IMR-90 (cell line): ENCODE measurements around the gene GALNT17. TPM values are rescaled to one million over a fixed set of nuclear protein-coding genes. Genes with fewer than 3 reads are reported as not detected.

Source experiments
- ATAC-seq: fragments of 200-7000 bp; cut with Tn5 transposase; 2 replicates; pipeline ENCODE4 v1.9.1; 2020; ENCODE audit warnings: low read depth, mild to moderate bottlenecking, moderate library complexity
- BruUV-seq: library from RNA; stranded (reverse); fragments of 400-500 nt; replicated peaks from 2 replicates; lab custom pipeline; 2021; lab: Mats Ljungman, UMichigan
- CTCF ChIA-PET: fragments of 300-600 bp; formaldehyde crosslinking; extraction: SDS; loops from one replicate; lab custom pipeline; 2021; ENCODE audit warnings: antibody characterized with exemption; lab: Yijun Ruan, JAX
- POLR2A ChIA-PET: fragments of 300-600 bp; sonication (Branson Sonifier 250); formaldehyde crosslinking; loops from one replicate; lab custom pipeline; 2022; ENCODE audit warnings: antibody characterized with exemption; ENCODE audit not compliant: unreplicated experiment; lab: Charles Lee
- DNase-seq: peaks from one replicate; pipeline ENCODE4 v3.0.0; 2013
- H2AFZ ChIP-seq: replicated peaks from 2 replicates; pipeline ENCODE3; 2013; ENCODE audit warnings: low read length, mild to moderate bottlenecking; ENCODE audit not compliant: poor library complexity
- H2AK5ac ChIP-seq: 2 replicates; pipeline ENCODE4 v1.6.1; 2013; ENCODE audit warnings: low read depth, low read length, inconsistent platforms
- H2AK9ac ChIP-seq: replicated peaks from 2 replicates; pipeline ENCODE3; 2013; ENCODE audit warnings: mild to moderate bottlenecking, low read depth, low read length, moderate library complexity; ENCODE audit not compliant: poor library complexity
- H2BK120ac ChIP-seq: 2 replicates; pipeline ENCODE4 v1.6.1; 2013; ENCODE audit warnings: low read depth, low read length, inconsistent platforms
- H2BK15ac ChIP-seq: 3 replicates; pipeline ENCODE4 v1.6.1; 2013; ENCODE audit warnings: low read depth, low read length, inconsistent platforms
- H2BK20ac ChIP-seq: 2 replicates; pipeline ENCODE4 v1.6.1; 2013; ENCODE audit warnings: low read depth, mild to moderate bottlenecking, inconsistent platforms, low read length, moderate library complexity
- H2BK5ac ChIP-seq: 2 replicates; pipeline ENCODE4 v1.6.1; 2013; ENCODE audit warnings: mild to moderate bottlenecking, low read depth, low read length, inconsistent platforms; ENCODE audit not compliant: poor library complexity, severe bottlenecking
- H3K14ac ChIP-seq: replicated peaks from 2 replicates; pipeline ENCODE4 v1.6.1; 2013; ENCODE audit warnings: low read depth, low read length, inconsistent platforms
- H3K18ac ChIP-seq: 2 replicates; pipeline ENCODE4 v1.6.1; 2013; ENCODE audit warnings: low read depth, low read length, control low read depth
- H3K23ac ChIP-seq: 2 replicates; pipeline ENCODE4 v1.6.1; 2013; ENCODE audit warnings: low read depth, low read length, inconsistent platforms
- H3K27ac ChIP-seq: 2 replicates; pipeline ENCODE4 v1.5.1; 2013; ENCODE audit warnings: mild to moderate bottlenecking, control low read depth, low read length; ENCODE audit not compliant: insufficient read depth
- H3K27me3 ChIP-seq: 2 replicates; pipeline ENCODE4 v1.6.1; 2013; ENCODE audit warnings: low read length; ENCODE audit not compliant: control insufficient read depth, insufficient read depth
- H3K36me3 ChIP-seq: 2 replicates; pipeline ENCODE4 v1.6.1; 2013; ENCODE audit warnings: low read length, mixed read lengths; ENCODE audit not compliant: control insufficient read depth, insufficient read depth
- H3K4ac ChIP-seq: 2 replicates; pipeline ENCODE4 v1.6.1; 2013; ENCODE audit warnings: low read depth, low read length, inconsistent platforms
- H3K4me1 ChIP-seq: 2 replicates; pipeline ENCODE4 v1.6.1; 2013; ENCODE audit warnings: low read length, mixed read lengths; ENCODE audit not compliant: control insufficient read depth, insufficient read depth
- H3K4me2 ChIP-seq: 2 replicates; pipeline ENCODE4 v1.6.1; 2013; ENCODE audit warnings: low read depth, mild to moderate bottlenecking, control low read depth, low read length, moderate library complexity
- H3K4me3 ChIP-seq: 2 replicates; pipeline ENCODE4 v1.5.1; 2013; ENCODE audit warnings: low read depth, mild to moderate bottlenecking, control low read depth, low read length, moderate library complexity; ENCODE audit not compliant: insufficient read depth
- H3K56ac ChIP-seq: 2 replicates; pipeline ENCODE4 v1.6.1; 2013; ENCODE audit warnings: low read length, inconsistent platforms; ENCODE audit not compliant: insufficient read depth; ENCODE audit errors: extremely low read depth
- H3K79me1 ChIP-seq, 2 experiments: 2 replicates each; pipeline ENCODE4 v1.6.1; 2013; ENCODE audit warnings: low read length in 2 of 2, inconsistent platforms in 1 of 2, low read depth in 1 of 2
- H3K9ac ChIP-seq: 2 replicates; pipeline ENCODE4 v1.6.1; 2013; ENCODE audit warnings: low read depth, low read length, control low read depth
- H3K9me1 ChIP-seq: 2 replicates; pipeline ENCODE4 v1.6.1; 2013; ENCODE audit warnings: low read length, inconsistent platforms; ENCODE audit not compliant: insufficient read depth
- H3K9me3 ChIP-seq: 2 replicates; pipeline ENCODE4 v1.6.1; 2013; ENCODE audit warnings: low read length; ENCODE audit not compliant: control insufficient read depth, insufficient read depth
- H4K20me1 ChIP-seq: 2 replicates; pipeline ENCODE4 v1.6.1; 2013; ENCODE audit warnings: low read length, inconsistent platforms; ENCODE audit not compliant: insufficient read depth
- H4K5ac ChIP-seq: 2 replicates; pipeline ENCODE4 v1.6.1; 2013; ENCODE audit warnings: mild to moderate bottlenecking, low read depth, low read length, control low read depth
- H4K8ac ChIP-seq, 2 experiments: 2 replicates each; pipeline ENCODE4 v1.6.1; 2013; ENCODE audit warnings: low read depth in 2 of 2, low read length in 2 of 2, control low read depth in 1 of 2, inconsistent platforms in 1 of 2
- H4K91ac ChIP-seq: 2 replicates; pipeline ENCODE4 v1.6.1; 2013; ENCODE audit warnings: low read depth, low read length, inconsistent platforms; ENCODE audit not compliant: insufficient read depth
- CEBPB ChIP-seq: IDR thresholded peaks from 2 replicates; pipeline ENCODE4 v1.6.1; 2012; ENCODE audit warnings: low read depth, low read length, improper control_type of control experiment
- NFE2L2 ChIP-seq: fragments of 150-350 bp; IDR thresholded peaks from 2 replicates; pipeline ENCODE4 v1.6.1; 2016; ENCODE audit warnings: low read depth, mild to moderate bottlenecking, low read length
- USF2 ChIP-seq: fragments of 150-350 bp; IDR thresholded peaks from 2 replicates; pipeline ENCODE4 v1.6.1; 2017; ENCODE audit warnings: mild to moderate bottlenecking, antibody characterized with exemption, low read length, low read depth
- WGBS, 2 experiments: methylation state at CpG; one replicate each; pipeline versions ENCODE4 v1.1.5 to v1.1.7; 2013; ENCODE audit warnings: missing lambda C conversion rate in 2 of 2; ENCODE audit not compliant: insufficient read length in 1 of 2; ENCODE audit errors: extremely low coverage in 2 of 2; 5-methylcytosine and 5-hydroxymethylcytosine counted together
- dilution Hi-C: fragments of 300-500 bp; cut with HindIII; formaldehyde crosslinking; loops from one replicate; pipeline ENCODE4 v1.14.3; 2018; ENCODE audit warnings: low sequenced_read_pairs; ENCODE audit not compliant: unreplicated experiment
- in situ Hi-C: fragments of 300-500 bp; cut with MboI; formaldehyde crosslinking; loops from 3 replicates; pipeline ENCODE4 v1.14.3; 2019; ENCODE audit warnings: low sequenced_read_pairs, inconsistent platforms, mixed read lengths
- intact Hi-C: fragments of 100-400 bp; cut with micrococcal nuclease; formaldehyde crosslinking; loops from 2 replicates; pipeline ENCODE4 v1.10.0; 2022
- polyA plus RNA-seq, 3 experiments: library from polyadenylated mRNA; depleted of rRNA; stranded (reverse); fragments of >200 nt; gene quantifications; 2 replicates each; pipeline ENCODE4 v1.2.3, GENCODE V29; 2012; ENCODE audit warnings: low replicate concordance in 1 of 3
- total RNA-seq: library from RNA; depleted of rRNA; stranded (reverse); fragments of >200 nt; gene quantifications from 2 replicates; pipeline ENCODE4 v1.2.3, GENCODE V29; 2012

Gene GALNT17
- total and polyA plus RNA-seq, 2 of the 4 experiments (the other 2 are of a cell fraction): not detected

GRCh38 chr7:71193099-71193810 lies 61.3 kb downstream of the GALNT17 start:
- CTCF ChIA-PET: interaction anchor here (0.5 kb wide), 1 partner anchor 29 kb away, joined by 3 read pairs; no protein-coding TSS in a partner anchor
- H3K36me3 ChIP-seq: no peaks in the 10 kb centered on the region

More at GRCh38 chr7:71193099-71193810, 61.3 kb downstream of the GALNT17 start:
- H3K14ac ChIP-seq: no peak overlapping the region
- dilution Hi-C loops (no loop called here), in situ Hi-C loops (no loop called here), intact Hi-C loops (no loop called here)
- no peaks in the 10 kb centered on the region for H3K9me1 ChIP-seq
- no peaks in the 10 kb centered on the region for H4K20me1 ChIP-seq
- no peaks in the 10 kb centered on the region for H3K27me3 ChIP-seq
- TF ChIP-seq CEBPB (no peak), USF2 (no peak), NFE2L2 (no peak)
- H3K27ac ChIP-seq: no peak overlapping the region
- H3K4ac ChIP-seq: no peak overlapping the region
- H2BK20ac ChIP-seq: no peak overlapping the region
- no peak overlapping the region for H2BK120ac ChIP-seq
- no peak for DNase-seq
- H3K23ac ChIP-seq: no peak overlapping the region
- H3K18ac ChIP-seq: no peak overlapping the region
- H3K79me1 ChIP-seq: no peaks in the 10 kb centered on the region
- H2AK5ac ChIP-seq: no peak overlapping the region
- no peak for ATAC-seq
- POLR2A ChIA-PET: no interaction called here
- no peak overlapping the region for H4K5ac ChIP-seq
- no peak overlapping the region for H2BK5ac ChIP-seq
- H3K4me3 ChIP-seq: no peak overlapping the region
- no peak overlapping the region for H3K56ac ChIP-seq
- no CpG with 5 or more reads among the region's 5 CpGs for WGBS, 2 experiments
- no peak overlapping the region for H3K9ac ChIP-seq
- H2AK9ac ChIP-seq: no peak overlapping the region
- H2AFZ ChIP-seq: no peak overlapping the region
- no TSS peak for BruUV-seq
- no peak overlapping the region for H4K8ac ChIP-seq
- no peak overlapping the region for H2BK15ac ChIP-seq
- H3K4me1 ChIP-seq: no peaks in the 10 kb centered on the region
- no peak overlapping the region for H4K91ac ChIP-seq
- H3K4me2 ChIP-seq: no peak overlapping the region
- H3K9me3 ChIP-seq: peaks cover 15% of the 10 kb centered on the region
